GM12801 (cell line): Measurements from ENCODE around the gene SARM1.

ENCODE experiments used
- TF ChIP-seq, protein P1 (sequence below): IDR thresholded peaks from one replicate; pipeline ENCODE4 v1.5.1; 2011; ENCODE audit warnings: control low read depth; ENCODE audit not compliant: insufficient read length; ENCODE audit errors: extremely low read depth

The SARM1 gene

DNA sequence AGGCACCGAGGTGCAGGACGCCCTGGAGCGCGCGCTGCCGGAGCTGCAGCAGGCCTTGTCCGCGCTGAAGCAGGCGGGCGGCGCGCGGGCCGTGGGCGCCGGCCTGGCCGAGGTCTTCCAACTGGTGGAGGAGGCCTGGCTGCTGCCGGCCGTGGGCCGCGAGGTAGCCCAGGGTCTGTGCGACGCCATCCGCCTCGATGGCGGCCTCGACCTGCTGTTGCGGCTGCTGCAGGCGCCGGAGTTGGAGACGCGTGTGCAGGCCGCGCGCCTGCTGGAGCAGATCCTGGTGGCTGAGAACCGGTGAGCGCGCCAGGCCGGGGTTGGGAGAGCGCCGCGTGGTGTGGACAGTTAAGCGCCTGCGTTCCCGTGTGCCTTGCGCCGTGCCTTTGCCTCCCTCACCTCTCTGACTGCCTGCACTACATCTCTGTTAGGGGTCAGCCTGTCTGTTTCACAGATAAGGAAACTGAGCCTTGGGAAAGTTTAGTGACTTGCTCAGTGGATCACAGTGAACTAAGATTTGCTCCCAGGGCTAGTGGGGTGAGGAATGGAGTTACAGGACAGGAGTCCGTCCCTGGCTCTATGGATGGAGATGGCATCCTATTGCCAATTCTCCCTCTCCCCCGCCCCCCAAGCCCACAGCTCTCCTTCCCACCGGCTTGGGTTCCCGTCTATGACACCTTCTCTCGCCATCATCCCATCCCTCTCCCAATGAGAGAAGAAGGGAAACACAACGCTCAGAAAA lies 880 bp downstream of the SARM1 start:
- TF ChIP-seq, protein P1, sequence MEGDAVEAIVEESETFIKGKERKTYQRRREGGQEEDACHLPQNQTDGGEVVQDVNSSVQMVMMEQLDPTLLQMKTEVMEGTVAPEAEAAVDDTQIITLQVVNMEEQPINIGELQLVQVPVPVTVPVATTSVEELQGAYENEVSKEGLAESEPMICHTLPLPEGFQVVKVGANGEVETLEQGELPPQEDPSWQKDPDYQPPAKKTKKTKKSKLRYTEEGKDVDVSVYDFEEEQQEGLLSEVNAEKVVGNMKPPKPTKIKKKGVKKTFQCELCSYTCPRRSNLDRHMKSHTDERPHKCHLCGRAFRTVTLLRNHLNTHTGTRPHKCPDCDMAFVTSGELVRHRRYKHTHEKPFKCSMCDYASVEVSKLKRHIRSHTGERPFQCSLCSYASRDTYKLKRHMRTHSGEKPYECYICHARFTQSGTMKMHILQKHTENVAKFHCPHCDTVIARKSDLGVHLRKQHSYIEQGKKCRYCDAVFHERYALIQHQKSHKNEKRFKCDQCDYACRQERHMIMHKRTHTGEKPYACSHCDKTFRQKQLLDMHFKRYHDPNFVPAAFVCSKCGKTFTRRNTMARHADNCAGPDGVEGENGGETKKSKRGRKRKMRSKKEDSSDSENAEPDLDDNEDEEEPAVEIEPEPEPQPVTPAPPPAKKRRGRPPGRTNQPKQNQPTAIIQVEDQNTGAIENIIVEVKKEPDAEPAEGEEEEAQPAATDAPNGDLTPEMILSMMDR, result no peak

DNA sequence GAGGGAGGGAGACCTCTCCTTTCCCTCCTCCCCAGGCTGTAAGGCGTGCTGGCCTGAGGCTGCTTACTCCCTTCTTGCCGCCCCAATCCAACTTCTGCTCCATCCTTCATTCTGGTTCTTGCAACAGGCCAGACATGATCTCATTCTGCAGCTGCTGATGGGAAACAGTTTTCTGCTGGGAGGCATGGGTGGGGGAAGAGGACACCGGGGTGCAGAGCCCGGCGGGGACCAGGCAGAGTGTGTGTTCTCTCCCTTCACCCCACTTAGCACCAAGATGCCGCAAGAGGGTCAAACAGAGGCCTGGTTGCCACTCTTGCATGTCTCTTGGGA lies 1.4 kb downstream of the SARM1 start:
- TF ChIP-seq, protein P1, result no peak

DNA sequence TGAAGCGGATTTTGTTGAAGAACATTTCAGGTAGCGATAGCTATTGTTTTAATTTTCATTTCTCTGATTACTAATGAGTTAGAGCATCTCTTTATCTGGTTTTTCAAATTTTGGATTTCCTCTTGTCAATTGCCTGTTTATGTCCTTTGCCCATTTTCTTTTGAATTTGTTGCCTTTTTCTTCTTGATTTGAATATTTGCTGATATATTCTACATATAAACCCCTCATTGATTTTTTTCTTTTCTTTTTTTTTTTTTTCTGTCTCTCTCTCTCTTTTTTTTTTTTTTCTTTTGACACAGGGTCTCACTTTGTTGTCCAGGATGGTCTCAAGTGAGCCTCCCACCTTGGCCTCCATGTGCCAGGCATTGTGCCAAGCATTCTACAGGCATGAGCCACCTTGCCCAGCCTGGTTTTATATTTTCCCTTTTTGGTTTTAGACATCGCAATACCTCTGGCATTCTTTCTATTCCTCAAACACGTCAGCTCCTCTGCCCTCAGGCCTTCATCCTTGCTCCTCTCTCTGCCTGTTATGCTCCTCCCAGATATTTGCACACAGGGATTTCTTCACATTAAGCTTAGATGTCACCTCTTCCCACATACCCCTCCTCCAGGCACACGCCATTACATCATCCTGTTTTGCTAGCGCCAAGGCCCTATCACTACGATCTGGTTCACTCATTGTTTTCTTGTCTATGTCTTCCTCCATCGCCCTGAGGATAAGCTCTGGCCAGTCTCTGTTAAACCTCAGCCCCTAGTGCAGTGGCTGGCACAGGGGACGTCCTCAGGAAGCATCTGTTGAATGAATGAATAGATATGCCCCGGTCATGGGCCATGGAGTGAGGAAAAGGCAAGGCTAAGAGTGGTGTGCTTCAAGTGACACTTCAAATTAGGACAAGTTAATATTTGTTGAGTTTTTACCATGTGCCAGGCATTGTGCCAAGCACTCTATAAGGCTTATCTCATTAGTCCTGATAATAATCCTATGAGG lies 8.6 kb downstream of the SARM1 start:
- TF ChIP-seq, protein P1, result no peak

DNA sequence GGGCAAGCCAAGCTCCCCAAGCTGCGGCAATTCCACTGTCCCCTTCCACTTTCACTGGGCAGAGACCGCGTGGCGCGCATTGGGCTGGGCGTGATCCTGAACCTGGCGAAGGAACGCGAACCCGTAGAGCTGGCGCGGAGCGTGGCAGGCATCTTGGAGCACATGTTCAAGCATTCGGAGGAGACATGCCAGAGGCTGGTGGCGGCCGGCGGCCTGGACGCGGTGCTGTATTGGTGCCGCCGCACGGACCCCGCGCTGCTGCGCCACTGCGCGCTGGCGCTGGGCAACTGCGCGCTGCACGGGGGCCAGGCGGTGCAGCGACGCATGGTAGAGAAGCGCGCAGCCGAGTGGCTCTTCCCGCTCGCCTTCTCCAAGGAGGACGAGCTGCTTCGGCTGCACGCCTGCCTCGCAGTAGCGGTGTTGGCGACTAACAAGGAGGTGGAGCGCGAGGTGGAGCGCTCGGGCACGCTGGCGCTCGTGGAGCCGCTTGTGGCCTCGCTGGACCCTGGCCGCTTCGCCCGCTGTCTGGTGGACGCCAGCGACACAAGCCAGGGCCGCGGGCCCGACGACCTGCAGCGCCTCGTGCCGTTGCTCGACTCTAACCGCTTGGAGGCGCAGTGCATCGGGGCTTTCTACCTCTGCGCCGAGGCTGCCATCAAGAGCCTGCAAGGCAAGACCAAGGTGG lies 9.8 kb downstream of the SARM1 start:
- TF ChIP-seq, protein P1, result no peak

DNA sequence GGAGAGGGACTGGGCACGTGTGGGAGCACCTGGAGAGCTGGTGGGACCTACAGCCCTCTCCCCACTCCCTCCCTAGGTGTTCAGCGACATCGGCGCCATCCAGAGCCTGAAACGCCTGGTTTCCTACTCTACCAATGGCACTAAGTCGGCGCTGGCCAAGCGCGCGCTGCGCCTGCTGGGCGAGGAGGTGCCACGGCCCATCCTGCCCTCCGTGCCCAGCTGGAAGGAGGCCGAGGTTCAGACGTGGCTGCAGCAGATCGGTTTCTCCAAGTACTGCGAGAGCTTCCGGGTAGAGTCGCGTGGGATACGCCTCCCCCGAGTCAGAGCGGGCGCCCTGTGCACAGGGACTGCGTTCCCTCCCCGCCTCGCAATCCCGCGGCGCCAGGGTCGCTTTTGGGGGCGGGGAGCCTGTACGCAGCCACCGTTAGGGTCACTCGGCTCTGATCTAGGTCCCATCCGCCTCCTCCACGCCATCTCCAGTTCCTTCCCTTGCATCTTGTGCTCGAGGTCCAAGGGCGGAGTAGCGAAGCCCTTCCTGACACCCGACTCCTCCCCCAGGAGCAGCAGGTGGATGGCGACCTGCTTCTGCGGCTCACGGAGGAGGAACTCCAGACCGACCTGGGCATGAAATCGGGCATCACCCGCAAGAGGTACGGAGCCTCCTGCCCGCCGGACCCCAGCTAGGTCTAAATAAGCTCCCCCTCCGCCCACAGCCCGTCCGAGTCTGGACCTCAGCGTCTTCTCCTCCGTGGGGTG lies 13.0 kb downstream of the SARM1 start:
- TF ChIP-seq, protein P1, result no peak

DNA sequence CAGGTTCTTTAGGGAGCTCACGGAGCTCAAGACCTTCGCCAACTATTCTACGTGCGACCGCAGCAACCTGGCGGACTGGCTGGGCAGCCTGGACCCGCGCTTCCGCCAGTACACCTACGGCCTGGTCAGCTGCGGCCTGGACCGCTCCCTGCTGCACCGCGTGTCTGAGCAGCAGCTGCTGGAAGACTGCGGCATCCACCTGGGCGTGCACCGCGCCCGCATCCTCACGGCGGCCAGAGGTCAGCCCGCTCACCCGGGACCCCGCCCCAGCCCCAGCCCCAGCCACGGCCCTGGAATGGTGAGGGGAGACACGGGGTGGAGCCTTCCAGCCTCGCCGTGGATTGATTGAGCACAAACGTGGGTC lies 13.5 kb downstream of the SARM1 start:
- TF ChIP-seq, protein P1, result no peak
